Fibroblast of gingiva (primary cell): ENCODE data around the gene SUCLG1.

Experiments used
- DNase-seq: peaks from one replicate; pipeline ENCODE4 v3.0.0-alpha.2; 2011; ENCODE audit warnings: low read depth

Gene SUCLG1

DNA sequence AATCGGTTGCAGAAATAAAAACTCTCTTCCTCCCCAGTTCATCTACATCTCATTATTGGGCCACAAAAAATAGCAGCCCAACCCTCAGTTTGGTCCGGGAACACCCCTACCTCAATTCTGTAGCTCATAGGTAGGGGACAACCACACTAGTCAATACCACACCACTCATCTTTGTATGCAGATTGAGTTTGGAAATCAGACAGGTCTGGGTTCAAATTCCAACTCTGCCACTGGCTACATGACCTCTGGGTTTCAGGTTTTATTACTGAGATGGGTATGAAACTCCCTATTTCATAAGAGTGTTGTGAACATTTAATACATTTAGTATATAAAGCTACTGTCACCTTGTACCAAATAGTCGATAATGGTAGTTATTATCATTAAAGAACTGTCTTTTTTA, 2.2 kb upstream of the SUCLG1 start:
- no peak for DNase-seq

GRCh38 chr2:84460670-84461069, 1.6 kb upstream of the SUCLG1 start:
- no peak for DNase-seq

- DNase-seq, result no peak
Measured at GRCh38 chr2:84459944-84460429, 907 bp upstream of the SUCLG1 start.

GRCh38 chr2:84458551-84459017, 496 bp downstream of the SUCLG1 start:
- DNase-seq, result no peak

- DNase-seq, result no peak
Measured at GRCh38 chr2:84457686-84458085, 1.4 kb downstream of the SUCLG1 start.

- no peak for DNase-seq
Measured at GRCh38 chr2:84456156-84456555, 2.9 kb downstream of the SUCLG1 start.

DNA sequence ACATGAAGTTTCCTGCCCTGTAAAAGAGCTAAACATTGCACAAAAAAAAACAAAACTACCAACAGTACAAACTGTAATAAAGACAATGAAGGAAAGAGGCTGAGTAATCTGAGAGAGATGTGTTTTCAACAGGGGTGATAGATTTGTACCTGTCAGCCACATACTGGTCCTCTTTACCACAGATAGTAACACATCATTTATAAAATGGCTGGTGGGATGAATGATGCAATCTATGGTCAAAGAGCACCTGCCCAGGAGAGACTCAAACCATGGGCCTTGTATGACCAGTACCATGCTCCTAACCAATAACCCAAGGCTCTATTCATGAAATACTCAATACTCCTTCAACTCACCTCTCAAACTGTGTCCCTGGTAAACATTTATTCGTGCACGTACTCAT, 4.5 kb downstream of the SUCLG1 start:
- DNase-seq, result no peak

GRCh38 chr2:84452624-84453023, 6.5 kb downstream of the SUCLG1 start:
- DNase-seq, result no peak

GRCh38 chr2:84451579-84451978, 7.5 kb downstream of the SUCLG1 start:
- no peak for DNase-seq

GRCh38 chr2:84450288-84451227, 8.5 kb downstream of the SUCLG1 start:
- DNase-seq, result no peak

DNA sequence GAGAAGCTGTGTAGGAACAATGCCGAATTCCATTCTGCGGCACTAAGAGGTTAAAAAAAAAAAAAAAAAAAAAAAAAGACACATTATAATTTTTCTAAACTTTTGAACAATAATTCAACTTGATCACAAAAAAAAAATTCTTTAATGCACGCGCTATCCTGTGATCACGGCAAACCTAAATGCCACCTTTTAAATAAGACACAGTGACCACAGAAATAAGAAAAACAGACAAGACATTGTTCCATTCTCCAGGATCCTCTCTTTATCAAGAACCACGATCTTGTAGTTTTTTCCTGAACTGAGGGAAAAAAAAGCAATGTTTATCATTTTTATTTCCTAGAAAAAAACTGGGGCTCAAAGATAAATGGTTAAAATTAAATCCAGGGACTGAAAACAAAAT, 9.4 kb downstream of the SUCLG1 start:
- no peak for DNase-seq

GRCh38 chr2:84449055-84449454, 10.0 kb downstream of the SUCLG1 start:
- no peak for DNase-seq

- no peak for DNase-seq
Measured at GRCh38 chr2:84443477-84443876, 15.6 kb downstream of the SUCLG1 start.

- no peak for DNase-seq
Measured at GRCh38 chr2:84442888-84443287, 16.2 kb downstream of the SUCLG1 start.

DNA sequence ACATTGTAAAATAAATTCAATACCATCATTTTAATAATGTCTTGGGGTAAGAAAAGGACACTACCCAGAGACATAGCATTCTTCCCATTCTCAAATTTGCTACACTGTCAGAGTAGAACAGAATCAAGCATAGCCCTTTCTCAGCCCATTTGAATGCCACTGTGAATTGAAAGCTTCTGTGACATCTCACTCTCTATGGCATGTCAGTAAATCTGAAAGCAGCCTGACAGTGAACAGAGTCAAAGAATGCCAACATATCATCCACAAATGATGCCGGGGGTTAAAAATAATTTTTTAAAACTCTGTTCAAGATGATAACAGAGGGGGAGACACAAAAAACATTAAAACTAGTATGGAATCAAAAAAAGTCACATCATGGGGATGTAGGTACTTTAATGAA, 17.6 kb downstream of the SUCLG1 start:
- no peak for DNase-seq

- no peak for DNase-seq
Measured at GRCh38 chr2:84441036-84441435, 18.0 kb downstream of the SUCLG1 start.

DNA sequence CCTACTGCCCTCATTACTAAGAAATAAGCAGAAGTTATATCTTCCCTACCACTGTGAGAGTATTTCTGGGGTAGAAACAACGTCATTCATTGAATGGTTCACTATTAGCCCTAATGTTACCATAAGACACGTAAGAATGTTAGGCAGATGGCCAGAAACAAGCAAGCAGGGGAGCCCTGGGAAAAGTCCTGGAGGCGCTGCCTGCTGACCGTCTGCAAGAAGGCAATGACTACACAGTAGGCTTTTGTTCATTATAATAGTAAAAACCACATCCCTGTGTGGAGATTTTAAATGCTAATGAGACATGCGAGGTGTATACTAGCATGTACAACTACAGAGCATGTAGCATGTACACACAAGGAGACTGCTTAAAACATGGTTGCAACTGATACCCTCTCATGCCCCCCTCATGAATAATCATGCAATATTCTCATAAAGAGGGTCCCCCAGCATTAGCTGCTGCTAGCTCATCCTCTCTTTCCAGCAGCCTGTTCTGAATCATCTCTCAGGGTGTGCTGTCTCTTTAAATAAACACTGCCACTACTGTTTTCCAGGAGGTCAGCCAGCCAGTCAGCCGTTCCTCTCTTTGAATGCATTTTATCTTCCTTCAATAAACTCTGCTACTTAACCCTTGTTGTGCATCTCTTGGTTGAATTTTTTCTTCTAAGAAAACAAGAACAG, 23.6 kb downstream of the SUCLG1 start:
- DNase-seq, result peak; percentile 39

- no peak for DNase-seq
Measured at GRCh38 chr2:84429328-84429727, 29.8 kb downstream of the SUCLG1 start.

GRCh38 chr2:84427235-84428138, 31.6 kb downstream of the SUCLG1 start:
- peak; percentile 28 for DNase-seq

GRCh38 chr2:84425310-84425709, 33.8 kb downstream of the SUCLG1 start:
- no peak for DNase-seq

- DNase-seq, result peak; percentile 14
Measured at GRCh38 chr2:84424152-84424551, 34.9 kb downstream of the SUCLG1 start.

DNA sequence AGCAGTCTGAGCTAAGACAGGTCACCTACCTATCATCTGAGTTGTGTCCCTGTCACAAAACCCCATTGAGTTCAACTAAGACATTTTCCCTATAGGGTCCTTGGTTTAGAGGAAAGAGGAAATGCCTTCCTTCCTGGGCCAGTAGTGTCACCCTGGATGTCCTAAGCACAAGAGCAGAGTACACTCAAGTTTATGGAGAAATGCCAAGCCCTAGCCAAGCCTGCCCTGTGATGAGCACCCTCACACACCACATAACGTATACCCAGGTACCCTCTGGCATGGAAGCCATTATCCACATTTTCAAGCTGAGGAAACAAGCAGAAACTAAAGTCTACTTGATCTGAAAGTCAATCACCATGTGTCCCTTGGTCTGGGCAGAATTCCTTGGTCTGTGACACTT, 37.3 kb downstream of the SUCLG1 start:
- DNase-seq, result no peak
